A549 (cell line): ENCODE measurements around the gene RIN3.

Experiments
- POLR2A ChIP-seq: IDR thresholded peaks from 2 replicates; pipeline ENCODE4 v1.6.1; 2012; ENCODE audit warnings: mild to moderate bottlenecking, low read length
- RFX5 ChIP-seq: fragments of 450-650 bp; IDR thresholded peaks from 2 replicates; pipeline ENCODE4 v1.7.1; 2014; ENCODE audit warnings: antibody characterized with exemption, mild to moderate bottlenecking, moderate library complexity
- TF ChIP-seq, protein P1 (sequence below): fragments of >200 bp; sonication (Bioruptor Twin); formaldehyde crosslinking; IDR thresholded peaks from 3 replicates; pipeline ENCODE4 v1.5.1; 2016
- TF ChIP-seq, protein P2 (sequence below): fragments of 200-600 bp; sonication (generic); IDR thresholded peaks from 2 replicates; pipeline ENCODE4 v1.6.1; 2016; ENCODE audit warnings: antibody characterized with exemption, mild to moderate bottlenecking, moderate library complexity

DNA sequence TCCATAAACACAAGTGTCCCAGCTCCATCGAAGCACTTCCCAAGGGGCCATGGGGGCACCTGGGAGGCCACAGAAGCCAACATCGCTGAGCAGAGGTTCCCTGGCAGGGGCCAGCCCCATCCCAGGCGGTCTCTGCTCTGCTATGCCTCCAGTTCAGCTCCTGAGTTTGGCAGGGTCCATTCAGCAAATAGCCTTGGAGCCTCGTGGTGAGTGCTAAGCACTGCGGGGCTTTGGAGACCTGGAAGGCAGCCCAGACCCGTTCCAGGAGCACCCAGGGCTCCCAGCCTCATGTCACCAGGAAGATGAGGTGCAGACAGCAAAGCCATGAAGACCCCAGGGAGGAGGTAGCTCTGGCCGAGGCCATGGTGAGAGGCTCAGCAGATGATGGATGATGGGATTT is 125.3 kb downstream of the RIN3 start:
- TF ChIP-seq, protein P1, sequence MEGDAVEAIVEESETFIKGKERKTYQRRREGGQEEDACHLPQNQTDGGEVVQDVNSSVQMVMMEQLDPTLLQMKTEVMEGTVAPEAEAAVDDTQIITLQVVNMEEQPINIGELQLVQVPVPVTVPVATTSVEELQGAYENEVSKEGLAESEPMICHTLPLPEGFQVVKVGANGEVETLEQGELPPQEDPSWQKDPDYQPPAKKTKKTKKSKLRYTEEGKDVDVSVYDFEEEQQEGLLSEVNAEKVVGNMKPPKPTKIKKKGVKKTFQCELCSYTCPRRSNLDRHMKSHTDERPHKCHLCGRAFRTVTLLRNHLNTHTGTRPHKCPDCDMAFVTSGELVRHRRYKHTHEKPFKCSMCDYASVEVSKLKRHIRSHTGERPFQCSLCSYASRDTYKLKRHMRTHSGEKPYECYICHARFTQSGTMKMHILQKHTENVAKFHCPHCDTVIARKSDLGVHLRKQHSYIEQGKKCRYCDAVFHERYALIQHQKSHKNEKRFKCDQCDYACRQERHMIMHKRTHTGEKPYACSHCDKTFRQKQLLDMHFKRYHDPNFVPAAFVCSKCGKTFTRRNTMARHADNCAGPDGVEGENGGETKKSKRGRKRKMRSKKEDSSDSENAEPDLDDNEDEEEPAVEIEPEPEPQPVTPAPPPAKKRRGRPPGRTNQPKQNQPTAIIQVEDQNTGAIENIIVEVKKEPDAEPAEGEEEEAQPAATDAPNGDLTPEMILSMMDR = no peak
- TF ChIP-seq, protein P2, sequence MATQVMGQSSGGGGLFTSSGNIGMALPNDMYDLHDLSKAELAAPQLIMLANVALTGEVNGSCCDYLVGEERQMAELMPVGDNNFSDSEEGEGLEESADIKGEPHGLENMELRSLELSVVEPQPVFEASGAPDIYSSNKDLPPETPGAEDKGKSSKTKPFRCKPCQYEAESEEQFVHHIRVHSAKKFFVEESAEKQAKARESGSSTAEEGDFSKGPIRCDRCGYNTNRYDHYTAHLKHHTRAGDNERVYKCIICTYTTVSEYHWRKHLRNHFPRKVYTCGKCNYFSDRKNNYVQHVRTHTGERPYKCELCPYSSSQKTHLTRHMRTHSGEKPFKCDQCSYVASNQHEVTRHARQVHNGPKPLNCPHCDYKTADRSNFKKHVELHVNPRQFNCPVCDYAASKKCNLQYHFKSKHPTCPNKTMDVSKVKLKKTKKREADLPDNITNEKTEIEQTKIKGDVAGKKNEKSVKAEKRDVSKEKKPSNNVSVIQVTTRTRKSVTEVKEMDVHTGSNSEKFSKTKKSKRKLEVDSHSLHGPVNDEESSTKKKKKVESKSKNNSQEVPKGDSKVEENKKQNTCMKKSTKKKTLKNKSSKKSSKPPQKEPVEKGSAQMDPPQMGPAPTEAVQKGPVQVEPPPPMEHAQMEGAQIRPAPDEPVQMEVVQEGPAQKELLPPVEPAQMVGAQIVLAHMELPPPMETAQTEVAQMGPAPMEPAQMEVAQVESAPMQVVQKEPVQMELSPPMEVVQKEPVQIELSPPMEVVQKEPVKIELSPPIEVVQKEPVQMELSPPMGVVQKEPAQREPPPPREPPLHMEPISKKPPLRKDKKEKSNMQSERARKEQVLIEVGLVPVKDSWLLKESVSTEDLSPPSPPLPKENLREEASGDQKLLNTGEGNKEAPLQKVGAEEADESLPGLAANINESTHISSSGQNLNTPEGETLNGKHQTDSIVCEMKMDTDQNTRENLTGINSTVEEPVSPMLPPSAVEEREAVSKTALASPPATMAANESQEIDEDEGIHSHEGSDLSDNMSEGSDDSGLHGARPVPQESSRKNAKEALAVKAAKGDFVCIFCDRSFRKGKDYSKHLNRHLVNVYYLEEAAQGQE = no peak
- TF ChIP-seq RFX5 (no peak), POLR2A (no peak)
